ENCODE measurements around the gene TMEM181. TPM values are rescaled to one million over a fixed set of nuclear protein-coding genes. Genes with fewer than 3 reads are reported as not detected.

Gene TMEM181
- total and polyA plus RNA-seq, 2 of the 13 experiments (the other 11 are each of a cell fraction or from before 2014, with no cell fraction given) = 59.1 to 108 TPM

GRCh38 chr6:158554611-158555361 lies 5.1 kb upstream of the TMEM181 start (continued):
- TF ChIP-seq ATF1 (CRISPR knock-in tag; IDR thresholded peaks at IDR 0.05) (peak; percentile 76), SMARCE1 (IDR thresholded peaks at IDR 0.05; ENCODE audit: borderline replicate concordance) (no peak), MED1 (CRISPR knock-in tag; IDR thresholded peaks at IDR 0.05) (peak; percentile 97), ZHX1 (CRISPR knock-in tag; IDR thresholded peaks at IDR 0.05; ENCODE audit: low read depth) (peak; percentile 32; the same call in 1 of the 2 replicates), TFDP1 (CRISPR knock-in tag; IDR thresholded peaks at IDR 0.05; ENCODE audit: borderline replicate concordance) (no peak), MYPOP (CRISPR knock-in tag; IDR thresholded peaks at IDR 0.05) (peak; percentile 38; the same call in 1 of the 2 replicates), ISL2 (CRISPR knock-in tag; IDR thresholded peaks at IDR 0.05) (peak; percentile 94), FOXO4 (CRISPR knock-in tag; conservative IDR thresholded peaks at IDR 0.05) (no peak), ZNF891 (CRISPR knock-in tag; IDR thresholded peaks at IDR 0.05) (no peak), PTBP1 (IDR thresholded peaks at IDR 0.05; ENCODE audit: low read depth, low read length, poor library complexity, severe bottlenecking) (no peak), TBX2 (CRISPR knock-in tag; IDR thresholded peaks at IDR 0.05; ENCODE audit: borderline replicate concordance) (peak; percentile 67), ZNF792 (CRISPR knock-in tag; IDR thresholded peaks at IDR 0.05) (peak; percentile 52; the same call in 1 of the 2 replicates), SIX1 (CRISPR knock-in tag; IDR thresholded peaks at IDR 0.05; ENCODE audit: borderline replicate concordance) (peak; percentile 99), ZSCAN29 (CRISPR knock-in tag; conservative IDR thresholded peaks at IDR 0.05) (0 out of 2 replicates have a peak, but pooled peaks have one; percentile 24), THAP8 (CRISPR knock-in tag; IDR thresholded peaks at IDR 0.05; ENCODE audit: borderline replicate concordance) (no peak), ZNF362 (CRISPR knock-in tag; IDR thresholded peaks at IDR 0.05; ENCODE audit: borderline replicate concordance) (peak; percentile 75; the same call in 1 of the 2 replicates), ZNF350 (CRISPR knock-in tag; IDR thresholded peaks at IDR 0.05; ENCODE audit: borderline replicate concordance, low read depth) (no peak), ZNF550 (CRISPR knock-in tag; IDR thresholded peaks at IDR 0.05; ENCODE audit: borderline replicate concordance) (no peak), SP5 (CRISPR knock-in tag; IDR thresholded peaks at IDR 0.05; ENCODE audit: borderline replicate concordance, low read depth) (peak; percentile 47; the same call in 1 of the 2 replicates), HCFC1 (IDR thresholded peaks at IDR 0.05; ENCODE audit: low read depth, low read length) (no peak), FIP1L1 (IDR thresholded peaks at IDR 0.05; ENCODE audit: borderline replicate concordance, insufficient read depth, low read depth, low read length) (no peak)

Measured in HepG2 (cell line).